IPS DF 19.7 (cell line): Measurements from ENCODE around the gene ADGRG2.

Experiments used
- DNase-seq: peaks from one replicate; pipeline ENCODE4 v3.0.0-alpha.2; 2013; ENCODE audit warnings: low read depth, low spot score

ADGRG2 gene, protein sequence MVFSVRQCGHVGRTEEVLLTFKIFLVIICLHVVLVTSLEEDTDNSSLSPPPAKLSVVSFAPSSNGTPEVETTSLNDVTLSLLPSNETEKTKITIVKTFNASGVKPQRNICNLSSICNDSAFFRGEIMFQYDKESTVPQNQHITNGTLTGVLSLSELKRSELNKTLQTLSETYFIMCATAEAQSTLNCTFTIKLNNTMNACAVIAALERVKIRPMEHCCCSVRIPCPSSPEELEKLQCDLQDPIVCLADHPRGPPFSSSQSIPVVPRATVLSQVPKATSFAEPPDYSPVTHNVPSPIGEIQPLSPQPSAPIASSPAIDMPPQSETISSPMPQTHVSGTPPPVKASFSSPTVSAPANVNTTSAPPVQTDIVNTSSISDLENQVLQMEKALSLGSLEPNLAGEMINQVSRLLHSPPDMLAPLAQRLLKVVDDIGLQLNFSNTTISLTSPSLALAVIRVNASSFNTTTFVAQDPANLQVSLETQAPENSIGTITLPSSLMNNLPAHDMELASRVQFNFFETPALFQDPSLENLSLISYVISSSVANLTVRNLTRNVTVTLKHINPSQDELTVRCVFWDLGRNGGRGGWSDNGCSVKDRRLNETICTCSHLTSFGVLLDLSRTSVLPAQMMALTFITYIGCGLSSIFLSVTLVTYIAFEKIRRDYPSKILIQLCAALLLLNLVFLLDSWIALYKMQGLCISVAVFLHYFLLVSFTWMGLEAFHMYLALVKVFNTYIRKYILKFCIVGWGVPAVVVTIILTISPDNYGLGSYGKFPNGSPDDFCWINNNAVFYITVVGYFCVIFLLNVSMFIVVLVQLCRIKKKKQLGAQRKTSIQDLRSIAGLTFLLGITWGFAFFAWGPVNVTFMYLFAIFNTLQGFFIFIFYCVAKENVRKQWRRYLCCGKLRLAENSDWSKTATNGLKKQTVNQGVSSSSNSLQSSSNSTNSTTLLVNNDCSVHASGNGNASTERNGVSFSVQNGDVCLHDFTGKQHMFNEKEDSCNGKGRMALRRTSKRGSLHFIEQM

DNA sequence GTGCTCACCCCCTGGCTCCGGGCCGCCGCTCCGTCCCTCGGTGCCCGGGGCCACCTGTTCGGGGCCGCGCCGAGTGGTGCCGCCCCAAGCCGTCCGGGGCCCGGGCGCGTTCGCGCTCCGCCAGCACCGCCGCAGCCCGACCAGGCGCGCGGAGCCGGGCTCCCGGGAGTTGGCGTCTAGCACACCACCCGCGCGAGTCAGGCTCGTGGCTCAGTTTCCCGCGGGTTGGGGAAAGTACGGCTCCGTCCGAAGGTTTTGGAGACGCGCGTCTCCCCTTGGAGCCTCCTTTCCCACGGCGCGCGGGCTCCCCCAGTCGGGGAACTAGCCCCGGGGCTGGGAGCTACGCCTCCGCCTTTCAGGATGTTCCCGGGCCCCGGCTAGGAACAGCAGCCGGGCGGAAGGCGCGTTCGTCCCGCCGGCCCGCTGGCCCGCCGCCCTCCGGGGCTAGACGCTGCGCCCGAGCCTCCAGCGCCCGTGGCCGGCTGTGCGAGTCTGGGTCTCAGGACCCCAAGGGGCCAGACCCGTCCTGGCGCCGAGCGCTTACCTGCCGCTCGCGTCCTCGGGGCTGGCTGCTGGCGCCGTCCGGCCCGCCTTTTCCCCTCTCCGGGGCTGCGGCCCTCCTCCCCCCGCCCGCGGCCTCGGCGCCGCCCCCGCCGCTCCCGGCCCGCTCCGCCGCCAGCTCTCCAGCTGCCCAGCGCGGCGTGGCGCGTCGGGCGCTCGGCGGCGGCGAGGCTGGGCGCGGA, at the start of gene ADGRG2:
TSS of gene ADGRG2 (minus strand) at position 571 of the 743 bp plus-strand sequence. CDS start 53,634 bp downstream, outside the sequence.
- no peak for DNase-seq

DNA sequence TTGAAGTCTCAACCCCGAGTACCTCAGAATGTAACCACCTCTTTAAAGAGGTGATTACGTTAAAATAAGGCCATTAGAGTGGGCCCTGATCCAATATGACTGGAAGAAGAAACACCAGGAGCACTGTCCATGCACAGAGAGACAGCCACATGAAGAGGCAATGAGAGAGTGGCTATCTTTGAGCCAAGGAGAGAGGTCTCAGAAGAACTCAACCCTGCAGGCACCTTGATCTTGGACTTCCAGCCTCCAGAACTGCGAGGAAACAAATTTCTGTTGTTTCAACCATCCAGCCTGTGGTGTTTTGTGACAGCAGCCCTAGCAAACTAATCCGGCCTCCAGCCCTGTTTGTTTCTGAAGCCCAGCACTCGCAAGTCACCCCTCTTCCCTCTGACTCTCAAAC, 46.3 kb upstream of the ADGRG2 start:
- no peak for DNase-seq

DNA sequence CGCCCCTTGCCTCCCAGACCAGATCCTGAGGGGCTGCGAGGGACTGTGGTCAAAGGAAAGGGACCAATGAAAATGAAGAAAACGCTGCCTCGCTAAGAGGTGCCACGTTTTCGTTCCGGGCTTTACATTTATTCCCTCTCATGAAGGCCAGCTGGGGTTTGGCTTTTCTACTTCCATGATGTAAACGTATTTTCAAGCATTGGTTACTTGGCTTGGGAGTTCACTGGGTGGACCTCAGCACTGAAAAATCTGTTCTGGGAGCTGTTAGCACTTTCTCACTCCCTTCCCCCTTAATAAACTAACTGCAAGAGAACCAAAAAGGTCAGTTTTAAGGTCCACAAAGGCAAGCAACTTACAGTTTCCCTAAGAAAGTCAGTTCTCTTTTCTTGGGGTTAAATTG, 40.6 kb upstream of the ADGRG2 start:
- no peak for DNase-seq

DNA sequence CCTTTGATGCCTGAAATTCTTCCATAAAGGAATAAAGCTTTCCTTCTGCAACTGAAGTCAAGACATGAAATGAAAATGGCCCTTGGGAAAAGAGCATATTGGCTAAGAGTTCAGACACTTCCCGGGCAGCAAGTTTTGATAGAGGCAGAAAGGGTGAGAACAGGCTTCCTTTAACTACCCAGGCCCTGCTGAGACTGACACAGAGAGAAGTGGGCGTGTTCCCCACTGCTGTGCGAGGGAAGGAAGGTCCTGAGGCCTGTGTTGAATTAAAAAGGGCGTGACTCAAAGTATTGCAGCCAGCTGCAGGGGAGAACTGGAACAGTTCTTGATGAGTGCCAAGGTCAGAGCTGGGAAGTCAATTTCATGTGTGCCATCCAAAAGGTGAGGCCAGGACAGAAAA, 33.9 kb upstream of the ADGRG2 start:
- DNase-seq = no peak

DNA sequence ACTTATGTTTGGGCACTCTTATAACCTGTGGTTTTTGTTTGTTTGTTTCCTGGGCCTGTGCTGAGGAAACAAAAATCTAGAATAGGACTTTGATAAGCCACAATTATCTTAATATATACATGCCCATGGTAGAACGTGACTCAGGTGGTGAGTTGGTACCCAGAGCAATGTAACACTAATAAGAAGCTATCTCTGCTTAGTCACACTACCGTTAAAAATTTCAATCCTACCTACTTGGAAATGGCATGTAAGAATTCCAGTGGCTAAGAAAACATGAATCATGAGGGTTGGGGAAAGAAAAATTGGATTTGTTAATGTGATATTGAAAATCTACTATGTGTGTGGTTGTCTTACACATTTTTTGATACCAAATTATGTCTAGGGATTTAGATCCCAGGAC, 30.5 kb upstream of the ADGRG2 start:
- no peak for DNase-seq

DNA sequence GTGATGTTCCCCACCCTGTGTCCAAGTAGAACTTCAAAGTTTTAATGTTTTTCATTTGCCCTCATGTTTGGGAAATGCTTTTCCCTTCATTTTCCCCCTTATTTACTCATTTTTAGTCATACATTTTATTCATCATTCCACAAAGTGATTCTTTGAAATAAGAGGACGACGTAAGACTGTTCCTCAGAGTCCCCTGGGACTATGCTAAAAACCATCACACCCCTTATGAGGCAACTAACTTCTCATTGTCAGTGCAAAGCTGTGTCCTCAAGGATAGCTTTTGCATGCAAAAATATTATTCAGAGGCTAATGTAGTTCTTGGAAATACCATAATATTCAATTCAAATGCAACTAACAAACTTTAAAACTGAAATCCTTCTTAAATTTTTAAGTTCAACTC, 14.8 kb upstream of the ADGRG2 start:
- no peak for DNase-seq

DNA sequence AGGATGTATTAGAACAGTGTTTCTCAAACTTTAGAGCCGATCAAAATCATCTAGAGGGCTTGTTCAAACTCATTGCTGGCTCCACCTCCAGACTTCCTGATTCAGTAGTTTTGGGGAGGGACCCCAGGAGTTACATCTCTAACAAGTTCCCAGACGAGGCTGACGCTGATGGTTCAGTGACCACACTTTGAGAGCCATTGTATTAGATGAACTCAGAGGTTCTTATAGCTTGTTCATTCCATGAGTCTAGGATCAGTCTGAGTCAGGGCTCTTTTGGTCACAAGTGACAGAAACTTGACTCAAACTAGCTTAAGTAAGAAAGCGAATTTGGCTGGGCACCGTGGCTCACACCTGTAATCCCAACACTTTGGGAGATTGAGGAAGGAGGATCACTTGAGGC, 11.5 kb upstream of the ADGRG2 start:
- no peak for DNase-seq

DNA sequence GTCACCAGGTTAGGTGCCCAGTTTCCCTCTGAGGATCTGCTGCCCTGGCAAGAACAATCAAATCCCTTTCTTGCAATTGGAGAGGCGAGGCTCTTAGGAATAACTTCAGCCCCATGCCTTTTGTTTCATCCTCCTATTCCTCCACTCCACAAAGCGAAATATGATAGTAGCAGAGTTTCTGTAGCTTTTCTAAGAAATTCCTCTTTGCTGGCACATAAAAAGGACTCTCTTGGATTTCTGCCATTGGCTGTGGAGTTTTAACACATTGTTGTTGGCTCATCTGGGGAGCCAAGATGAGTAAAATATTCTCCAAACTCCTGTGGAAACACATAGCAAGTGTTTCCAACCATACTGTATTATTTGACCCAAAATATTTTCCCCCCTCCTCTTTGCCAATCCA, 11.0 kb upstream of the ADGRG2 start:
- DNase-seq = no peak

DNA sequence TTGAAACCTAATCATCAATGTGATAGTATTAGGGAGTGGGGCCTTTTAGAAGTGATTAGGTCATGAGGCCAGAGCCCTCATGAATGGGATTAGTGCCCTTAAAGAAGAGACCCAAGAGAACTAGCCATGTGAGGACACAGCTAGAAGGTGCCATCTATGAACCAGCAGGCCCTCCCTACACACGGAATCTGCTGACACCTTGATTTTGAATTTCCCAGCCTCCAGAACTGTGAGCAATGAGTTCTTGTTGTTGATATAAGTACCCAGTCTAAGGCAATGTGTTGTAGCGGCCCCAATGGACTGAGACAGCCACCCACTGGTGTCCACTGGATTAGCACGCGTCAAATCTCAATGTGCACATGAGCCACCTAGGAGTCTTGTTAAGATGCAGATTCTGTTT, 8.4 kb upstream of the ADGRG2 start:
- no peak for DNase-seq

DNA sequence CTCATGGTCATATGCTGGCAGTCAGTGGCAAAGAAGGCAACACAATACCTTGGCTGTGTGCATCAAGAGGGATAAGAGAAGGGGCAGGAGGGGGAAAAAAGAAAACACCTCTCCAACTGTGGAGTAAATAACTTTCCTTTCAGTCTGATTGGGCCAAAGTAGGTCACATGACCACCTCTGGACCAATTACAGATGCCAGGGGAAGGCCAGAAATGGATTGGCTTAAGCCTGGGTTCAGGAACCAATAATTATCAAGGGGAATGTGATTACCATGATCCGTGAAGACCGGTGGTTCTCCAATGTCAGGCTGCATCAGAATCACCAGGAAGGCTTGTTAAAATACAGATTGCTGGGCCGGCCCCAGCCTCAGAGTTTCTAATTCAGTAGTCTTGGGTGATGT, 7.4 kb upstream of the ADGRG2 start:
- DNase-seq = no peak

DNA sequence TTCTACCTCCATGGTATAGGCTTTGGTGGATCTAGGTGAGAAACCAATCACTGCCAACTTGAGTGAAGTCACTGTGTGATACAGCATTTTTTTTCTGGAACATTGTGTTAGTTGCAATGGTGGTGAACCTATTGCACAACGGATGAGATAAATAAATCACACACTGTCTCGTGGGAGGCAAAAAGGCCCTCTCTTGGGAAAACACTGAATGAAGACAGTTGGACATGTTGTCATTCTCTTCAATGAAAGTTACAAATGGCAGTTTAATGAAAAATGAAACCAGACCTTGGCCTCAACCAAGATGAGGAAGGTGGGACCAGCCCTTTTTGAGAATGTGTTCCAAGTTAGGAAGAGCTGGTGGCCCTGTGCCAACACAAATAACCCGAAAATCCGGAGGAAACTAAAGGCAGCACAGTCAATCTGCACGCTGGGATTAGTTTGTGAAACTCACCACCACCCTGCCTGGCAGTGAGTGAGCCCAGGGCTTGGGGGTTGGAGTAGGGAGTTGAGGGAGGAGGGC, 5.4 kb upstream of the ADGRG2 start:
- no peak for DNase-seq

DNA sequence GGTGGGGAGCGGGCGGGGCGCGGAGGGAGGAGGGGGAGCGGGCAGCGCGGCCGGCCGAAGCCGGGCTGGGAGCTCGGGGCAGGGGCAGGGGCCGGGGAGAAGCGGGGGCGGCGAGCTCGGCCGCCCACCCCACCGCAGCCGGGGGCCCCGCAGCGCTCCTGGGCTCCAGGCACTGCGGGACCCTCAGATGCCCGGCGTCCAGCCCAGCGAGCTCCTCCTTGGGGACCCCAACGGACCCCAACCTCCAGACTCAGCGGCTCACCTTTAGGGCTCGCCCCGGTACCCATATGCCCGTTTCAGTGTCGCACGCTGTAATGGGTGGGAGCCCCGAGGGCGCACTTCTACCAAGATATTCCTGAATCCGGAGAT, 357 bp upstream of the ADGRG2 start:
- no peak for DNase-seq

DNA sequence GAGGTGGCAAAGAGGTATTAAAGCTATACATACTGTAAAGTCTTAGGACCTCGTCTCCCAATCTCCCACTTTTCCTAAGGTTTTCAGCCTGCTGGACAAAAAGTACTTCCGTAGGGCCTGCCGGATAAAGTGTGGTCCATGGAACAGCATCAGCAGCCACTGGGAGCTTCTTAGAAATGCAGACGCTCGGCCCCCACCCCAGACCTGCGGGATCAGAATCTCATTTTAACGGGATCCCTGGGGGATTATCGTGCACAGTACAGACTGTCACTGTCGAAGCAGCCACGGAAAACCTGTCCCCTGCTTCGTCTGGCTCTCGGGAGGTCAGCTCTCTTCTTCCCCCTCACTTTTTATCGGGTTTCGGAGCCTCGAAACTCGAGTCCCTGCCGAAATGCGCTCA, 802 bp downstream of the ADGRG2 start:
- no peak for DNase-seq

DNA sequence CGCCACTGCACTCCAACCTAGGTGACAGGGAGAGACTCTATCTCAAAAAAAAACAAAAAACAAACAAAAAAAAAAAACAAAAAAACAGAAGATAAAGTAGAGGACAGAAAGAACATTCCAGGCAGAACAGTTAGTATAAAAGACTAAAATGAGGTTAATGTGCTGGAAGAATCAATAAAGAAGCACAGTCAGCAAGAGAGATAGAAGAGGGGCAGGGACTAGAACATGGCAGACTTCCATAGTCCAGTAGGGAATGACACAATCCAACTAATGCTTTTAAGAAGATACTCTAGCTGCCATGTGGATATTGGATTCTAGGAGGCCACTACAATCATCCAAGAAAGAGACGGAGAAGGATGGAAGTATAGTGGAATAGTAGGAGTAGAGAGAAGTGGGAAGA, 11.6 kb downstream of the ADGRG2 start:
- DNase-seq = no peak

DNA sequence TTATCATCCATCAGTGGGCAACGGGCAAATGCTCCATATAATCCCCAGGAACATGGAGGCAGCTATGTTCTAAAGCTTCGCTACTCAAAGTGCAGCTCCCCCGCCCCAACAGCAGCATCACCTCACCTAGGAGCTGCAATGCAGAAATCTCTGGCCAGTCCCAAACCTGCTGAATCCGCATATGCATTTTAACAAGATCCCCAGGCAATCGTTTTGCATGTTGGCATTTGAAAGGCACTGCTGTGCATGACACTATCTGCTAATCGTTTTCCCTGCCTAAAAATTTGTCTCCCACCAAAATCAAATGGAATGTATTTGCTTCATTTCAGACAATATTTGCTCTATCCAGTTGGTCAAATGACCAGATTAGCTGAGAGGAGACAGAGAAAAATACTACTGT, 15.2 kb downstream of the ADGRG2 start:
- peak; percentile 82 for DNase-seq

DNA sequence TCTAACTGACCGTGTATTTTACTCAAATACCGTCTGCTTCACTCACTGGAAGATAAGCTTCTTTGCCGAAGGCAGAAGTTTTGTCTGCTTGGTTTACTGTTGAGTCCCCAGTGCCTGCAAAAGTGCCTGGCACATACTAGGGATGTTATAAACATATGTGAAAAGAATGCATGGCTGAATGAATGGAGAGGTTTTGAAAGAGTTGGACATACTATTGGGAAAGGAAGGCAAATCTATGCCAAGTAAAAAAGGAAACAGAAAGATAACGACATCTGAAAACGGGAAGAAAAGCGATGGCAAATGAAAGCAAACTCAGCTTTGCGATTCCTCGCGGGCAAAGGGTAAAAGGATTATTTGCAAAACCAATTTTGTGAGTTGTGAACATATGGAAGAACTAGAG, 21.7 kb downstream of the ADGRG2 start:
- no peak for DNase-seq

DNA sequence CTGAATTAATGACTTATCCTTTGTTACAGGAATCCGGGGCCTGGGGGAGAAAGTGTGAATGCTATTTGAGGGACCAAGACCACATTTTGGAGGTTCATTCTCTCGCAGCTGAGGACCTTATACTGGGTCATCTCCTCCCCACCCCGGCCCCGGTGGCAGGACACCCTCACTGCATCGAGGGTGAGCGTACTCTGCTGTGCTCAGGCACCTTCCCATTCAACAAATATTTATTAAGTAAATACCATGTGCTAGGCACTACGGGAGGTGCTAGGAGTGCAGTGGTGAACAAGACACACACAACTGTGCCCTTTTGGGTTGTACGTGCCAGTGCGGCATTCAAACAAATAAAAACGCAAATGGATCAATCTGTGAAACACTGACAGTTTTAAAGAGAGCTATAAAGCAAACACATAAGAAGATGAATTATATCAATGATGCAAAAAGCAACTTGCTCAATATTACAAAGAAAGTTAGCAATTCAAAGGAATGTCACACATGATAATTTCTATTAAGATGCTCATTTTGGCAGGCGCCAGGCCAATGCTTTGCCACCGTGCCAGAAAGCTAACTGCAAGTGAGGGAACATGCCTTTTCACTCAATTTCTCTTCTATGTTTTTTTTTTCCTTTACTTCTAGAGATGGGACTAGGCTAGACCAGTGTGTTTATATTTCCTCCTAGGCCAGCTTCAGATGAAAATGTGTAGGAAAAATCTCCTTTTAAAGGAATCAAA, 24.6 kb downstream of the ADGRG2 start:
- no peak for DNase-seq

DNA sequence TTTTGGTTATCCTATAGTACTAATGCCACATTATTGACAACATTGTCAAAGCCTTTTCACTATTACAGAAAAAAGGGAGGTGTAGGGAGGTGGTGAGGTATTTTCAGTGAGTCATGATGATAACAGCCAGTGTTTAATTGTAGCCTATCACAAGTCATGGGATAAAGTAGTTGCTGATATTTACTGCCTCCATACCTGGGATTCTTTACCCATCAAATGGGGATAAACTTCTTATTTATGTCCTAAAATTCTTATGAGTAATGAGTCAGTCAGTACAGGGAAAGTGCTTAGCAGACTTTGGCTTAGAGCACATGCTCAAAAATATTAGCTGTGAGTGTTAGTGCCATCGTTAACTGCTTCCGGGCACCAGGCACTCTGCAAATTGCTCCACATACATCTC, 25.7 kb downstream of the ADGRG2 start:
- no peak for DNase-seq

DNA sequence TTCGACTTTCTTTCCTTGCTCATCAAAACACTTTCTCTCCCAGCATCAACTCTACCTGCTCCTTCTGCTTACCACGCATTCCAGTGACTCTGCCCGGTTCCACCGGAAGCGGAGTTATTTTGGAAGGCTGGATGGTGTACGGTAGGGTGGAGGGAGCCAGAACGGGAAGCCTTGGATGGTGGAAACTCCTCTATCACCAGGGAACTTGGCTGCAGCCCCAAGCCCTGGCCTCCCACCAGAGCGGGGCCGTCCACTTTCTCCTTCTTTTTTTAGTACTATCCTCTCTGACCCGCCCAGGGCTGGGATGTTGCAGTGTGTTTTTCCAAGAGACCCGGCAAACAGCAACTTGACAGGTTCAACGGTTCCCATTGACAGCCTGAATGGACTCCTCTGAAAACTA, 27.6 kb downstream of the ADGRG2 start:
- no peak for DNase-seq

DNA sequence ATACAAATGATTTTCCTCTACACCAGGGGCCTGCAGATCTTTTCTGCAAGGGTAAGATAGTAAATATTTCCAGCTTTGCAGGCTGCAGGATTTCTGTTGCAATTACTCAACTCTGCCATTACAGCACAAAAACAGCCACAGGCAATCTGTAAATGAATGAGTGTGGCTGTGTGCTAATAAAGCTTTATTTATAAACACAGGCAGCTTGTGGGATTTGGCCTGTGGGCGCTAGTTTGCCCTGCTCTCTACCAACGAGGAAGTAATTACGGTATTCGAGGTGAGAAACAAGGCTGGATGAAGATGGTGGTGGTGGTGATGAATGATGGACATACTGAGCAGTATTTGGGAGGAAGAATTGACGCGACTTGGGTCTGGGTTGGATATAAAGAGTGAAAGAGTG, 30.7 kb downstream of the ADGRG2 start:
- no peak for DNase-seq

DNA sequence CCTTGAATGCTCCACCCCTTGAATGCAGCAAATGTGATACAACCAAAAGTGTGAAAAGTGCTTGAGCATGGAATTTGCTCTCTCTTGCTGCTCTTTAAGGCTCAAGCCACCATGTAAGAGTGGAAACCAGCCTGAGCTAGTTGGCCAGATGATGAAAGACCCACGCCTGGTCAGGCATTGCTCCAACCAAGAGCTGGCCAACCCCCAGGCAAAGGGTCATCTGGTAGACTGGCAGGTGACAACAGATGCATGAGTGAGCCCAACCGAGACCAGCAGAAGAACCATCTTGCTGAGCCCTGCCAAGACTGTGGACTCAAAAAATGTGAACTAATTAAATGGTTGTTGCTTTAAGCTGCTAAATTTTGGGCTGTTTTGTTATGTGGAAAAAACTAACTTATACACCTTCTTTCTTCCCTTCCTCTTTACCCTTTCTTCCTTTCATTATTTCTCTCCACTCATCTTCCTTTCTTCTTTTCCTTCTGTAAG, 32.7 kb downstream of the ADGRG2 start:
- DNase-seq = no peak
